HepG2 (cell line): ENCODE results near the gene MAPK12. TPM values are rescaled to one million over a fixed set of nuclear protein-coding genes. Genes with fewer than 3 reads are reported as not detected.

Experiments used
- ATAC-seq: fragments of 200-7000 bp; cut with Tn5 transposase; 3 replicates; pipeline ENCODE4 v1.9.1; 2020; ENCODE audit warnings: mild to moderate bottlenecking, moderate library complexity
- BruUV-seq: library from RNA; stranded (reverse); fragments of 400-500 nt; replicated peaks from 2 replicates; lab custom pipeline; 2021; lab: Mats Ljungman, UMichigan
- CTCF ChIA-PET: fragments of 300-600 bp; formaldehyde crosslinking; extraction: SDS; loops from one replicate; lab custom pipeline; 2021; ENCODE audit warnings: low total read pairs, inconsistent platforms, low intra/inter-chr PET ratio; lab: Yijun Ruan, JAX
- POLR2A ChIA-PET: fragments of 350-600 bp; sonication (Branson Sonifier 250); formaldehyde crosslinking; loops from one replicate; lab custom pipeline; 2020; ENCODE audit warnings: antibody characterized with exemption, inconsistent platforms; lab: Yijun Ruan, JAX
- DNase-seq: peaks from one replicate; pipeline ENCODE4 v3.0.0-alpha.2; 2015; ENCODE audit warnings: low spot score
- FAIRE-seq: peaks from 3 replicates; lab custom pipeline; 2011; peaks lifted over from hg19 to GRCh38; lab: Jason Lieb, UNC
- H2AFZ ChIP-seq: one replicate; pipeline ENCODE4 v1.6.1; 2011; ENCODE audit warnings: low read length, inconsistent platforms
- H3K27ac ChIP-seq: fragments of 300-600 bp; 3 replicates; pipeline ENCODE4 v1.8.0; 2011; ENCODE audit warnings: mixed run types, mild to moderate bottlenecking, mixed read lengths, low read length, inconsistent platforms; ENCODE audit not compliant: insufficient read depth; ENCODE audit errors: extremely low read length
- H3K27me3 ChIP-seq, 2 experiments: fragments of 200-600 bp in 1 of 2; 2 replicates in 1 of 2; 3 replicates in 1 of 2; pipeline versions ENCODE4 v1.6.0 to v1.8.0; 2011; ENCODE audit warnings: low read length in 2 of 2, mild to moderate bottlenecking in 2 of 2, moderate library complexity in 2 of 2, inconsistent platforms in 1 of 2; ENCODE audit not compliant: insufficient read depth in 2 of 2, control insufficient read depth in 1 of 2
- H3K36me3 ChIP-seq, 2 experiments: fragments of 200-600 bp in 1 of 2; replicated peaks in 1 of 2; 2 replicates in 1 of 2; 3 replicates in 1 of 2; pipeline versions ENCODE4 v1.5.1 to v1.8.0; 2011; ENCODE audit warnings: low read length in 2 of 2, inconsistent platforms in 1 of 2; ENCODE audit not compliant: insufficient read depth in 2 of 2, control insufficient read depth in 1 of 2
- H3K4me1 ChIP-seq: 2 replicates; pipeline ENCODE4 v1.5.1; 2012; ENCODE audit warnings: low read length, inconsistent platforms; ENCODE audit not compliant: insufficient read depth
- H3K4me2 ChIP-seq: 2 replicates; pipeline ENCODE4 v1.6.0; 2011; ENCODE audit warnings: low read depth, low read length, inconsistent platforms
- H3K4me3 ChIP-seq, 3 experiments: fragments of 200-600 bp in 1 of 3; sonication (generic), shearing (Covaris generic) in 1 of 3; replicated peaks in 1 of 3; 2 replicates each; pipeline ENCODE4 v1.5.1; 2011 to 2016; ENCODE audit warnings: low read length in 3 of 3, inconsistent platforms in 2 of 3, low read depth in 2 of 3, mild to moderate bottlenecking in 2 of 3, control low read depth in 1 of 3, mixed read lengths in 1 of 3; ENCODE audit not compliant: insufficient read depth in 1 of 3
- H3K79me2 ChIP-seq: one replicate; pipeline ENCODE4 v1.6.1; 2011; ENCODE audit warnings: low read length, inconsistent platforms; ENCODE audit not compliant: insufficient read depth
- H3K9ac ChIP-seq: 2 replicates; pipeline ENCODE4 v1.6.0; 2011; ENCODE audit warnings: mild to moderate bottlenecking, low read depth, low read length, inconsistent platforms; ENCODE audit not compliant: insufficient read depth
- H3K9me3 ChIP-seq: 2 replicates; pipeline ENCODE4 v1.5.1; 2012; ENCODE audit warnings: mild to moderate bottlenecking, low read length
- H4K20me1 ChIP-seq: 2 replicates; pipeline ENCODE4 v1.6.0; 2011; ENCODE audit warnings: inconsistent platforms, mild to moderate bottlenecking, low read length, moderate library complexity; ENCODE audit not compliant: insufficient read depth
- ATRX ChIP-seq: sonication (generic); formaldehyde crosslinking; IDR thresholded peaks from 2 replicates; pipeline ENCODE4 v1.4.0; 2020; ENCODE audit warnings: missing genetic modification reagents, borderline replicate concordance
- CENPX ChIP-seq: sonication (generic); formaldehyde crosslinking; IDR thresholded peaks from 2 replicates; pipeline ENCODE4 v1.9.0; 2021; ENCODE audit warnings: mild to moderate bottlenecking, missing genetic modification reagents, moderate library complexity
- FLYWCH1 ChIP-seq: sonication (generic); formaldehyde crosslinking; IDR thresholded peaks from 2 replicates; pipeline ENCODE4 v1.8.1; 2023; ENCODE audit warnings: mild to moderate bottlenecking, missing genetic modification reagents
- FOXP1 ChIP-seq, 2 experiments: fragments of 450-650 bp in 1 of 2; IDR thresholded peaks; 2 replicates each; pipeline ENCODE4 v1.6.1; 2017 to 2018; ENCODE audit warnings: antibody characterized with exemption in 1 of 2
- HDAC2 ChIP-seq: sonication (generic); formaldehyde crosslinking; IDR thresholded peaks from 2 replicates; pipeline ENCODE4 v1.4.0; 2020; ENCODE audit warnings: missing genetic modification reagents
- KAT2B ChIP-seq: fragments of 150-350 bp; IDR thresholded peaks from 2 replicates; pipeline ENCODE4 v1.6.1; 2014; ENCODE audit warnings: low read depth, low read length, borderline replicate concordance
- MIXL1 ChIP-seq: IDR thresholded peaks from 2 replicates; pipeline ENCODE4 v1.6.1; 2016
- RXRB ChIP-seq: IDR thresholded peaks from 2 replicates; pipeline ENCODE4 v1.6.1; 2016; ENCODE audit warnings: borderline replicate concordance, missing genetic modification reagents, missing compliant biosample characterization
- SRSF1 ChIP-seq: fragments of 200-400 bp; formaldehyde crosslinking; optimal IDR thresholded peaks from 2 replicates; pipeline ENCODE3; 2017; ENCODE audit warnings: mild to moderate bottlenecking, low read depth, low read length, moderate library complexity
- TBX2 ChIP-seq: sonication (generic); formaldehyde crosslinking; IDR thresholded peaks from 2 replicates; pipeline ENCODE4 v1.5.0; 2020; ENCODE audit warnings: missing genetic modification reagents, mild to moderate bottlenecking, borderline replicate concordance
- TCF7 ChIP-seq: sonication (generic); IDR thresholded peaks from 2 replicates; pipeline ENCODE4 v1.6.1; 2016; ENCODE audit warnings: antibody characterized with exemption, low read depth
- ZBTB44 ChIP-seq: sonication (generic); formaldehyde crosslinking; IDR thresholded peaks from 2 replicates; pipeline ENCODE4 v1.4.0; 2020; ENCODE audit warnings: missing genetic modification reagents
- ZBTB8A ChIP-seq: sonication (generic); formaldehyde crosslinking; IDR thresholded peaks from 2 replicates; pipeline ENCODE4 v1.4.0; 2020; ENCODE audit warnings: mild to moderate bottlenecking, low read depth, missing genetic modification reagents, borderline replicate concordance
- ZNF33B ChIP-seq: sonication (generic); formaldehyde crosslinking; IDR thresholded peaks from 2 replicates; pipeline ENCODE4 v1.5.1; 2020; ENCODE audit warnings: mild to moderate bottlenecking, missing genetic modification reagents
- ZSCAN12 ChIP-seq: sonication (generic); formaldehyde crosslinking; IDR thresholded peaks from 2 replicates; pipeline ENCODE4 v1.9.0; 2021; ENCODE audit warnings: mild to moderate bottlenecking, missing genetic modification reagents
- WGBS: methylation state at CpG from one replicate; pipeline ENCODE4 v1.1.6; 2017; ENCODE audit warnings: low lambda C conversion rate; 5-methylcytosine and 5-hydroxymethylcytosine counted together
- in situ Hi-C: cut with HindIII; loops from 2 replicates; pipeline ENCODE4 v1.10.0; 2017; ENCODE audit warnings: low pct_unique_long_range_greater_than_20kb; ENCODE audit not compliant: extremely low pct_ligation_motif_present
- intact Hi-C: fragments of 100-400 bp; cut with micrococcal nuclease; formaldehyde crosslinking; loops from one replicate; pipeline ENCODE4 v1.10.0; 2022; ENCODE audit not compliant: unreplicated experiment
- polyA plus RNA-seq, 8 experiments: library from polyadenylated mRNA; depleted of rRNA in 3 of 8; stranded (reverse) in 7 of 8; unstranded in 1 of 8; fragments of >200 nt; fragmentation: Illumina TruSeq in 4 of 8; extraction: Trizol in 4 of 8; gene quantifications; 2 replicates each; pipeline versions ENCODE4 v1.2.1 to v1.2.3, GENCODE V29; 2011 to 2016; ENCODE audit warnings: low read depth in 4 of 8, missing spikeins in 1 of 8, mixed read lengths in 1 of 8; ENCODE audit not compliant: insufficient read depth in 1 of 8
- total RNA-seq, 5 experiments: library from RNA; depleted of rRNA; stranded (reverse); fragments of >200 nt; fragmentation: Illumina TruSeq; extraction: Trizol; gene quantifications; 2 replicates each; pipeline ENCODE4 v1.2.3, GENCODE V29; 2016; ENCODE audit warnings: low read depth in 1 of 5
- TF ChIP-seq, protein P1 (sequence below): sonication (generic); formaldehyde crosslinking; IDR thresholded peaks from 2 replicates; pipeline ENCODE4 v1.5.1; 2020; ENCODE audit warnings: mild to moderate bottlenecking, missing genetic modification reagents, moderate library complexity
- TF ChIP-seq, protein P2 (sequence below): sonication (generic); formaldehyde crosslinking; IDR thresholded peaks from 2 replicates; pipeline ENCODE4 v1.4.0; 2020; ENCODE audit warnings: missing genetic modification reagents, mild to moderate bottlenecking, borderline replicate concordance

Gene MAPK12
- total and polyA plus RNA-seq, 2 of the 13 experiments (the other 11 are each of a cell fraction or from before 2014, with no cell fraction given) = 22.2 to 23.3 TPM

DNA sequence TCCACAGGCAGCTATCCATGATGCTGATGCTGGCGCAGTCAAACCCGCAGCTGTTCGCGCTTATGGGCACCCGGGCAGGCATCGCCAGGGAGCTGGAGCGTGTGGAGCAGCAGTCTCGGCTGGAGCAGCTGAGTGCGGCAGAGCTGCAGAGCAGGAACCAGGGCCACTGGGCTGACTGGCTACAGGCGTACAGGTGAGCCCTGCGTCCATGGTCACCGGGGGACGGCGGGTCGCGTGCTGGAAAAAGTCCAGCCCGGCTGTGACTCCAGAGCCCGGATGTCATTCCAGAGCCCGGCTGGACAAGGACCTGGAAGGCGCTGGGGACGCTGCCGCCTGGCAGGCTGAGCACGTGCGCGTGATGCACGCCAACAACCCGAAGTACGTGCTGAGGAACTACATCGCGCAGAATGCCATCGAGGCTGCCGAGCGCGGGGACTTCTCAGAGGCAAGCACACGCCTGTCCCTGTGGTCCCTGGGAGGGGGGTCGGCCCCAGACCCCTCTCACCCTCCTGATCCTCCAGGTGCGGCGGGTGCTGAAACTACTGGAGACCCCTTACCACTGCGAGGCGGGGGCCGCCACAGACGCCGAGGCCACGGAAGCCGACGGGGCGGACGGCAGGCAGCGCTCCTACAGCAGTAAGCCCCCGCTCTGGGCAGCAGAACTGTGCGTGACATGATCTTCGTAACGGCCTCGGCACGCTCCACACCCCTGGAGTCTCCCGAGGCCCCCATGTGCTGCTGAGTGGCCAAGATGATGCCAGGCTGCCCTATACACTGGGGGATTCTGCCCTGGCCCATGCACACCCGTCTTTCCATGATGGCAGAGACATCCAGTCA, 44.6 kb downstream of the MAPK12 start (continued):
- TF ChIP-seq, protein P1, sequence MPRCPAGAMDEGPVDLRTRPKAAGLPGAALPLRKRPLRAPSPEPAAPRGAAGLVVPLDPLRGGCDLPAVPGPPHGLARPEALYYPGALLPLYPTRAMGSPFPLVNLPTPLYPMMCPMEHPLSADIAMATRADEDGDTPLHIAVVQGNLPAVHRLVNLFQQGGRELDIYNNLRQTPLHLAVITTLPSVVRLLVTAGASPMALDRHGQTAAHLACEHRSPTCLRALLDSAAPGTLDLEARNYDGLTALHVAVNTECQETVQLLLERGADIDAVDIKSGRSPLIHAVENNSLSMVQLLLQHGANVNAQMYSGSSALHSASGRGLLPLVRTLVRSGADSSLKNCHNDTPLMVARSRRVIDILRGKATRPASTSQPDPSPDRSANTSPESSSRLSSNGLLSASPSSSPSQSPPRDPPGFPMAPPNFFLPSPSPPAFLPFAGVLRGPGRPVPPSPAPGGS (CRISPR knock-in tag) = no peak
- no peak for TF ChIP-seq FLYWCH1
- no peak for TF ChIP-seq ZBTB8A (CRISPR knock-in tag)
- no peak for TF ChIP-seq HDAC2 (CRISPR knock-in tag)
- TF ChIP-seq CENPX (CRISPR knock-in tag) = no peak
- TF ChIP-seq, protein P2, sequence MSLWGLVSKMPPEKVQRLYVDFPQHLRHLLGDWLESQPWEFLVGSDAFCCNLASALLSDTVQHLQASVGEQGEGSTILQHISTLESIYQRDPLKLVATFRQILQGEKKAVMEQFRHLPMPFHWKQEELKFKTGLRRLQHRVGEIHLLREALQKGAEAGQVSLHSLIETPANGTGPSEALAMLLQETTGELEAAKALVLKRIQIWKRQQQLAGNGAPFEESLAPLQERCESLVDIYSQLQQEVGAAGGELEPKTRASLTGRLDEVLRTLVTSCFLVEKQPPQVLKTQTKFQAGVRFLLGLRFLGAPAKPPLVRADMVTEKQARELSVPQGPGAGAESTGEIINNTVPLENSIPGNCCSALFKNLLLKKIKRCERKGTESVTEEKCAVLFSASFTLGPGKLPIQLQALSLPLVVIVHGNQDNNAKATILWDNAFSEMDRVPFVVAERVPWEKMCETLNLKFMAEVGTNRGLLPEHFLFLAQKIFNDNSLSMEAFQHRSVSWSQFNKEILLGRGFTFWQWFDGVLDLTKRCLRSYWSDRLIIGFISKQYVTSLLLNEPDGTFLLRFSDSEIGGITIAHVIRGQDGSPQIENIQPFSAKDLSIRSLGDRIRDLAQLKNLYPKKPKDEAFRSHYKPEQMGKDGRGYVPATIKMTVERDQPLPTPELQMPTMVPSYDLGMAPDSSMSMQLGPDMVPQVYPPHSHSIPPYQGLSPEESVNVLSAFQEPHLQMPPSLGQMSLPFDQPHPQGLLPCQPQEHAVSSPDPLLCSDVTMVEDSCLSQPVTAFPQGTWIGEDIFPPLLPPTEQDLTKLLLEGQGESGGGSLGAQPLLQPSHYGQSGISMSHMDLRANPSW (CRISPR knock-in tag) = no peak
- TF ChIP-seq, all 625 proteins: peak for 6

- WGBS = 100% methylated on average over 4 of the region's 15 CpGs
- Histone ChIP-seq H3K9ac (no peak overlapping the region), H3K79me2 (peaks cover 23% of the 10 kb centered on the region), H3K27me3 (no peaks in the 10 kb centered on the region), H3K4me2 (no peak overlapping the region), H3K4me3 (no peak overlapping the region), H3K4me1 (no peaks in the 10 kb centered on the region), H3K9me3 (no peaks in the 10 kb centered on the region), H4K20me1 (peaks cover 5% of the 10 kb centered on the region; the same call in 1 of the 2 replicates), H3K27ac (no peak overlapping the region), H3K36me3 (peaks cover 18 to 67% of the 10 kb centered on the region in 2 experiments; a peak in 4 of 5 replicates), H2AFZ (no peak overlapping the region)
- FAIRE-seq (no peak), ATAC-seq (no peak), DNase-seq (no peak)
- POLR2A ChIA-PET = no interaction called here
- CTCF ChIA-PET = no interaction called here
- intact Hi-C loops = no loop called here
- in situ Hi-C loops = no loop called here
- no TSS peak for BruUV-seq
- TF ChIP-seq MIXL1 (CRISPR knock-in tag) (no peak), TBX2 (CRISPR knock-in tag) (no peak), ATRX (no peak), KAT2B (no peak), ZBTB44 (CRISPR knock-in tag) (no peak), FOXP1 (IDR thresholded peaks at IDR 0.05) (no peak), FOXP1 (CRISPR knock-in tag; IDR thresholded peaks at IDR 0.05) (no peak), TCF7 (no peak), RXRB (no peak), ZSCAN12 (CRISPR knock-in tag) (no peak), SRSF1 (no peak), ZNF33B (no peak)
Observed at GRCh38 chr22:50216055-50216683, 45.3 kb downstream of the MAPK12 start.
